Fibroblast of the aortic adventitia (primary cell): Measurements from ENCODE around the gene BFAR. TPM values are rescaled to one million over a fixed set of nuclear protein-coding genes. Genes with fewer than 3 reads are reported as not detected.
A peak's percentile ranks its signal among the peaks of the same experiment; 100 is the strongest.

Source experiments
- DNase-seq: peaks from one replicate; pipeline ENCODE4 v3.0.0-alpha.2; 2010; ENCODE audit warnings: low read depth
- H3K4me3 ChIP-seq: 2 replicates; pipeline ENCODE4 v1.5.1; 2011; ENCODE audit warnings: low read depth, mild to moderate bottlenecking, control low read depth, low read length, moderate library complexity
- CTCF ChIP-seq: IDR thresholded peaks from 2 replicates; pipeline ENCODE4 v1.5.1; 2011; ENCODE audit warnings: mild to moderate bottlenecking, low read length, control low read depth, inconsistent platforms; ENCODE audit not compliant: insufficient read depth
- total RNA-seq: library from RNA; depleted of rRNA; stranded (reverse); fragments of >200 nt; gene quantifications from 2 replicates; pipeline ENCODE4 v1.2.3, GENCODE V29; 2012; ENCODE audit warnings: low replicate concordance

BFAR gene
- 78.4 and 129 TPM in 2 replicates for total RNA-seq

DNA sequence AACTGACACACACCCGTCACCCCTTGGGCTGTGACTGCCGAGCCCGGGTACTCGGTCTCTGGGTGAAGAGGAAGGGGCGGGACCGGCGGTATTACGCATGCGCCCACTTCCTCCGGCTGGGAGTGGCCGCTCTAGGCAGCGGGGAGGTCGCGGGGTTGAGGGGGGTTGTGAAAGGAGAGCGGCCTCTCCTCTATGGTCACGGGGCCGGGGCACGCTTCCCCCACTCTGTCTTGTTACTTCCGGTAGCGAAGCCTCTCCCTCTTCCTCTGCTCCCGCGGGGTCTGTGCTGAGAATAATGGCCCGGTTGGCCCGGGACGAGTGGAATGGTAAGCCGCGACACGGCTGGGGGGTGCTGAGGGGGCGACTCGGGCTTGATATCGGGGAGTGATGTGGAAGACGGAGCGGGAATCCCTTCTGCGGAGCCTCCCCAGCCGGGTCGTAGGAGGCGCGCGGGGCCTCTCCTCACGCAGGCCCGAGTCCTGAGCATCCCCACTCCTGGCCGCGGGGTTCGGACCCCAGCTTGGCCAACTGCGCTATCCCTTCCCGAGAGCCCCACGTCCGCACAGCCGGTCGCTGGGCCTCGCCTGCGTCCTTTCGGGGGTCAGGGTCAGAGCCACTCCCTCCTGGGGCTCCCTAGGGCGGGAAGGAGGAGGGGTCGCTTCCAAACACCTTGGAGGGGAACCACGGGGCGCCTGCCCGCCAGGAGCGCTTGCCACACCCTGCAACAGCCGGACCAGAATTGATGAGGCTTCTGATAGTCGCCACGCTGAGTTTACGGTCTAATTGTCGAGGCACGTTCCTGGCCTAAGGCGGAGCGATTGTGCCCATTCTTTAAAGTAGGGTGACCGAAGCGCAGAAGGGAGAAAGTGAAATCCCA lies at the start of gene BFAR:
TSS of gene BFAR (plus strand) at position 259 of the 877 bp plus-strand sequence. CDS start 11,396 bp downstream, outside the sequence.
- H3K4me3 ChIP-seq = peak within 1 kb of the TSS; percentile 90
- no peak for TF ChIP-seq CTCF
- peak; percentile 95 for DNase-seq

DNA sequence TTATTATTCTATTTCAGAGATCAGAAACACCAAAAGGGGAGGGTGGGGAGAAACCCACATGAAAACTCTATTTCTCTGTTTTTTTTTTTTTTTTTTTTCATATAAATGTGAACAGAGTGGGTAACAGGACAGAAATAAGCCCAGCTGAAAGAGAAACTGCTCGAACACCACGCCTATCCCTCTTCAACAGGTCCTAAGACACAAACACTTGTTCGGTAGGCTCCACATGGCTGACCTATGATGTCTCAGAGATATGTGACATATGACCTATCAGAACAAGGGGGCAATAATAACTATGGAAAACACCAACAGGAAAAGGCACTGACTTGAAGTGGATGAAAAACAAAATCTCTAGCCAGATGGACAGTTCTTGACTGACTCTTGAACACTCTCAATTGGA lies 47.5 kb upstream of the BFAR start:
- no peak for DNase-seq
- TF ChIP-seq CTCF = no peak
- no peak overlapping the region for H3K4me3 ChIP-seq

- no peak overlapping the region for H3K4me3 ChIP-seq
- DNase-seq = no peak
- no peak for TF ChIP-seq CTCF
These were observed 46.0 kb upstream of the BFAR start for GRCh38 chr16:14586637-14587305.

DNA sequence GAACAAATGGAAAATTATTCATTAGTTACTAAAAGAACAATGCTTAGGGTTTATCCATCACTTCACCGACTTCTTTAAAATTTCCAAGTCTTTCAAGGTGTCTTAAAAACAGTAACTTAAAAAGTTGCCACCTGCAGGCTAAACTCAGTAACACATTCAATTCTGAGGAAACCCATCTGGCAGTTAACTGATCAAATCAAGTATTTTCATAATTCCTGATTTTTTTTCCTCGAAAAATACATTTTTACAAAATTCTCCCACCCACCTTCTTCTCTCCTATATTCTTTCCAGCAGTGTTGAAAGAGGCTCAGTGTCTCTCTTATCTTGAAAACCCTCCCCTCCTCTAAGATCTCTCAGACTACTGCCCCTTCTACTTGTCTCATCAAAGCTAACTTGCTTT lies 32.6 kb upstream of the BFAR start:
- TF ChIP-seq CTCF = peak; percentile 54
- H3K4me3 ChIP-seq = no peak overlapping the region
- peak; percentile 64 for DNase-seq

- DNase-seq = no peak
- H3K4me3 ChIP-seq = no peak overlapping the region
- TF ChIP-seq CTCF = no peak
These were observed 30.2 kb upstream of the BFAR start for GRCh38 chr16:14602443-14602963.

- no peak overlapping the region for H3K4me3 ChIP-seq
- no peak for DNase-seq
- no peak for TF ChIP-seq CTCF
These were observed 26.6 kb upstream of the BFAR start for GRCh38 chr16:14606102-14606501.
